Measurements from ENCODE around the gene PAWR.

The PAWR gene

DNA sequence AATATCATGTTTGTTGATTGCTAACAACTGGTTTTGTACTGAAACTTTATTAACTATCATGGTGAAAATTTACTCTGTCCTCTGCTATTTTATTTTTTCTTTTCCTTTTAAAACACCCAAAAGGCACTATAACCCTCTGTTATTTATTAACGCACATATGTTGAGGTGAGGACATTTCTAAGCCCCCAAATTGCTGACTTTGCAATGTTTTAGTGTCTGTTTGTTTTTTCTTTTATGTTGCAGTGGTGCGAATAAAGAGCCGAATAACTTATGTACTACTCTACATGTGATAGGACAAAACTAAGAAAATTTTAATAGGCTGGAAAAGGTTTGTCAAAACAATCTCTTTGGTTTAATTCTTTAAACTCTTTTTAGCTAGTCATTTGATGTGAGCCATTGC lies 24.5 kb upstream of the PAWR start:
- TF ChIP-seq YY1 (IDR thresholded peaks at IDR 0.05; ENCODE audit: low read depth): no peak
- TF ChIP-seq FOXM1 (IDR thresholded peaks at IDR 0.05; ENCODE audit: borderline replicate concordance, low read depth): no peak
- no peak for TF ChIP-seq CEBPB (IDR thresholded peaks at IDR 0.05)
- TF ChIP-seq, protein P1, sequence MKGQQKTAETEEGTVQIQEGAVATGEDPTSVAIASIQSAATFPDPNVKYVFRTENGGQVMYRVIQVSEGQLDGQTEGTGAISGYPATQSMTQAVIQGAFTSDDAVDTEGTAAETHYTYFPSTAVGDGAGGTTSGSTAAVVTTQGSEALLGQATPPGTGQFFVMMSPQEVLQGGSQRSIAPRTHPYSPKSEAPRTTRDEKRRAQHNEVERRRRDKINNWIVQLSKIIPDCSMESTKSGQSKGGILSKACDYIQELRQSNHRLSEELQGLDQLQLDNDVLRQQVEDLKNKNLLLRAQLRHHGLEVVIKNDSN (IDR thresholded peaks at IDR 0.05): no peak
- TF ChIP-seq NFIC (IDR thresholded peaks at IDR 0.05): no peak
- no peak for TF ChIP-seq TAF1 (IDR thresholded peaks at IDR 0.05; ENCODE audit: low read depth)
- TF ChIP-seq, protein P2, sequence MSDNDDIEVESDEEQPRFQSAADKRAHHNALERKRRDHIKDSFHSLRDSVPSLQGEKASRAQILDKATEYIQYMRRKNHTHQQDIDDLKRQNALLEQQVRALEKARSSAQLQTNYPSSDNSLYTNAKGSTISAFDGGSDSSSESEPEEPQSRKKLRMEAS (IDR thresholded peaks at IDR 0.05): no peak
- TF ChIP-seq CREB1 (IDR thresholded peaks at IDR 0.05; ENCODE audit: low read depth): no peak
- TF ChIP-seq RAD21 (IDR thresholded peaks at IDR 0.05; ENCODE audit: low read depth): no peak
- TF ChIP-seq TCF12 (IDR thresholded peaks at IDR 0.05; ENCODE audit: low read depth): no peak
- no peak for TF ChIP-seq ZBTB7A (IDR thresholded peaks at IDR 0.05; ENCODE audit: low read depth)
- TF ChIP-seq, protein P3, sequence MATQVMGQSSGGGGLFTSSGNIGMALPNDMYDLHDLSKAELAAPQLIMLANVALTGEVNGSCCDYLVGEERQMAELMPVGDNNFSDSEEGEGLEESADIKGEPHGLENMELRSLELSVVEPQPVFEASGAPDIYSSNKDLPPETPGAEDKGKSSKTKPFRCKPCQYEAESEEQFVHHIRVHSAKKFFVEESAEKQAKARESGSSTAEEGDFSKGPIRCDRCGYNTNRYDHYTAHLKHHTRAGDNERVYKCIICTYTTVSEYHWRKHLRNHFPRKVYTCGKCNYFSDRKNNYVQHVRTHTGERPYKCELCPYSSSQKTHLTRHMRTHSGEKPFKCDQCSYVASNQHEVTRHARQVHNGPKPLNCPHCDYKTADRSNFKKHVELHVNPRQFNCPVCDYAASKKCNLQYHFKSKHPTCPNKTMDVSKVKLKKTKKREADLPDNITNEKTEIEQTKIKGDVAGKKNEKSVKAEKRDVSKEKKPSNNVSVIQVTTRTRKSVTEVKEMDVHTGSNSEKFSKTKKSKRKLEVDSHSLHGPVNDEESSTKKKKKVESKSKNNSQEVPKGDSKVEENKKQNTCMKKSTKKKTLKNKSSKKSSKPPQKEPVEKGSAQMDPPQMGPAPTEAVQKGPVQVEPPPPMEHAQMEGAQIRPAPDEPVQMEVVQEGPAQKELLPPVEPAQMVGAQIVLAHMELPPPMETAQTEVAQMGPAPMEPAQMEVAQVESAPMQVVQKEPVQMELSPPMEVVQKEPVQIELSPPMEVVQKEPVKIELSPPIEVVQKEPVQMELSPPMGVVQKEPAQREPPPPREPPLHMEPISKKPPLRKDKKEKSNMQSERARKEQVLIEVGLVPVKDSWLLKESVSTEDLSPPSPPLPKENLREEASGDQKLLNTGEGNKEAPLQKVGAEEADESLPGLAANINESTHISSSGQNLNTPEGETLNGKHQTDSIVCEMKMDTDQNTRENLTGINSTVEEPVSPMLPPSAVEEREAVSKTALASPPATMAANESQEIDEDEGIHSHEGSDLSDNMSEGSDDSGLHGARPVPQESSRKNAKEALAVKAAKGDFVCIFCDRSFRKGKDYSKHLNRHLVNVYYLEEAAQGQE (IDR thresholded peaks at IDR 0.05; ENCODE audit: low read depth): no peak
- no peak for TF ChIP-seq EP300 (IDR thresholded peaks at IDR 0.05; ENCODE audit: borderline replicate concordance)
- TF ChIP-seq TEAD4 (IDR thresholded peaks at IDR 0.05): no peak
- no peak for TF ChIP-seq EGR1 (IDR thresholded peaks at IDR 0.05)

DNA sequence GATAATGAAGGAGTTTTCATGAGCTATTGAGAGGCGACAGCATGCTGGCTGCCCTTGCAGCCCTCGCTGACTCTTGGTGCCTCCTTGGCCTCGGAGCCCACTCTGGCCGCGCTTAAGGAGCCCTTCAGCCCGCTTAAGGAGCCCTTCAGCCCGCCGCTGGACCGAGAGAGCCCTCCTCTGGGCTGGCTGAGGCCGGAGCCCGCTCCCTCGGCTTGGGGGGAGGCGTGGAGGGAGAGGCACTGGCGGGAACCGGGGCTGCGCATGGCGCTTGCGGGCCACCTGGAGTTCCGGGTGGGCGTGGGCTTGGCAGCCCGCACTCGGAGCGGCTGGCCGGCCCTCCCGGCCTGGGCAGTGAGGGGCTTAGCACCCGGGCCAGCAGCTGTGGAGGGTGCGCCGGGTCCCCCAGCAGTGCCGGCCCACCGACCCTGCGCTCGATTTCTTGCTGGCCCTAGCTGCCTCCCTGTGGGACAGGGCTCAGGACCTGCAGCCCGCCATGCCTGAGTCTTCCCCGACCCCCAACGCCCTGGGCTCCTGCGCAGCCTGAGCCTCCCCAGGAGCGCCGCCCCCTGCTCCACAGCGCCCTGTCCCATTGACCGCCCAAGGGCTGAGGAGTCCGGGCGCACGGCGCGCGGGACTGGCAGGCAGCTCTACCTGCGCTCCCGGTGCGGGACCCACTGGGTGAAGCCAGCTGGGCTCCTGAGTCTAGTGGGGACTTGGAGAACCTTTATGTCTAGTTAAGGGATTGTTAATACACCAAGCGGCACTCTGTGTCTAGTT lies 20.1 kb upstream of the PAWR start:
- TF ChIP-seq TCF12 (IDR thresholded peaks at IDR 0.05; ENCODE audit: low read depth): no peak

DNA sequence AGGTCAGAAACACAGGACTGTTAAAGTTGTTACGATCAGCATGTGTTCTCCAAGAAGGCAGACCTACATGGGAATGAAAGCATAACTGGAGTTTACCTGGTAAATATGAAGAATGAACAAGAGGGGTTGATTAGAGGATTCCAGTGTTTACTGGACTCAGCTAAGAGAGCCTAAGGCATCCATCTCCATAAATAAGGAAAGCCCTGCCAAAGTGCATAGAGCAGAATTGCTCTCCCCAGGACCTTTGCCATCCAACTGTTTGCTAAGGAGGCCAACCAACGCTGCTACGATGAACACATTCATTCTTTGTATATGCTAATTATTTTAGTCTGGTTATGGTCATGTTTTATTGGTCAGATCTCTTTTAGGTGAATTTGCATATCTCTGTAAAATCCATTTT lies 17.1 kb upstream of the PAWR start:
- TF ChIP-seq RAD21 (IDR thresholded peaks at IDR 0.05; ENCODE audit: low read depth) (no peak), TEAD4 (IDR thresholded peaks at IDR 0.05) (no peak), FOXM1 (IDR thresholded peaks at IDR 0.05; ENCODE audit: borderline replicate concordance, low read depth) (no peak)
- TF ChIP-seq, protein P2 (IDR thresholded peaks at IDR 0.05): no peak
- TF ChIP-seq, protein P1 (IDR thresholded peaks at IDR 0.05): no peak

DNA sequence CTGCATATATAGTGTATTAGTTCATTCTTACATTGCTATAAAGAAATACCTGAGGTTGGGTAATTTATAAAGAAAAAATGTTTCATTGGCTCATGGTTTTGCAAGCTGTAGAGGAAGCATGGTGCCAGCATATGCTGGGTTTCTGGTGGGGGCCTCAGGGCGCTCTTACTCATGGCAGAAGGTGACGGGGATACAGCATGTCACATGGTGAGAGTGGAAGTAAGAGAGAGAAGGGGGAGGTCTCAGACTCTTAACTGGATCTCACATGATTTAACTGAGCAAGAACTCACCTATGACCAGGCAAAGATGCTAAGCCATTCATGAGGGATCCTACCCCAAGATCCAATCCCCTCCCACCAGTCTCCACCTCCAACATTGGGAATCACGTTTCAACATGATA lies 15.9 kb upstream of the PAWR start:
- TF ChIP-seq NFIC (IDR thresholded peaks at IDR 0.05) (no peak), TAF1 (IDR thresholded peaks at IDR 0.05; ENCODE audit: low read depth) (no peak), EGR1 (IDR thresholded peaks at IDR 0.05) (no peak), EP300 (IDR thresholded peaks at IDR 0.05; ENCODE audit: borderline replicate concordance) (no peak), CEBPB (IDR thresholded peaks at IDR 0.05) (no peak), RAD21 (IDR thresholded peaks at IDR 0.05; ENCODE audit: low read depth) (no peak), ZBTB7A (IDR thresholded peaks at IDR 0.05; ENCODE audit: low read depth) (no peak)
- TF ChIP-seq, protein P3 (IDR thresholded peaks at IDR 0.05; ENCODE audit: low read depth): no peak
- TF ChIP-seq, protein P1 (IDR thresholded peaks at IDR 0.05): no peak
- TF ChIP-seq, protein P2 (IDR thresholded peaks at IDR 0.05): no peak

DNA sequence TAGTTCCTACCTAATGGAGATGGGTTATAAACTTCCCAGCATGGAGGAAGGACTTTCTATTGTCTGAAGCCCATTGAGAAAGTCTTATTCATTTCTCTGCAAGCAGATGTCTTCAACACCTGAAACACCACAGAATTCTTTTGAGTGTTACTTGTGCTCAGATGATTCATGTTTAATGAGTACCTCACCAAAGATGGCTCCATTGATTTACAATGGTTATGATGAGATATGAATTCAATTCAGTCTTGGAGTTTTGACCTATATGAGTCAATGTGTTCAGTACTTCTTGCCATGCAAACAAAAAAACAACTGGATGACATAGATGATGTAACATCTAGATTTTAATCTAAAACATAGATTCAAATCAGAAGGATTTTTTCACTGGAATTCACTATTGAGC lies 15.4 kb upstream of the PAWR start:
- TF ChIP-seq CREB1 (IDR thresholded peaks at IDR 0.05; ENCODE audit: low read depth) (no peak), YY1 (IDR thresholded peaks at IDR 0.05; ENCODE audit: low read depth) (no peak), RAD21 (IDR thresholded peaks at IDR 0.05; ENCODE audit: low read depth) (no peak), ZBTB7A (IDR thresholded peaks at IDR 0.05; ENCODE audit: low read depth) (no peak), CEBPB (IDR thresholded peaks at IDR 0.05) (no peak), EP300 (IDR thresholded peaks at IDR 0.05; ENCODE audit: borderline replicate concordance) (no peak)
- TF ChIP-seq, protein P1 (IDR thresholded peaks at IDR 0.05): no peak
- TF ChIP-seq, protein P3 (IDR thresholded peaks at IDR 0.05; ENCODE audit: low read depth): no peak
- TF ChIP-seq, protein P2 (IDR thresholded peaks at IDR 0.05): no peak
